A549 (cell line): ENCODE results near the gene SKOR1.

Source experiments
- EP300 ChIP-seq, 2 experiments: fragments of >200 bp; sonication (Bioruptor Twin); formaldehyde crosslinking; IDR thresholded peaks; 2 replicates in 1 of 2; 3 replicates in 1 of 2; pipeline ENCODE4 v1.6.1; 2016 to 2017
- ESRRA ChIP-seq: fragments of 150-350 bp; IDR thresholded peaks from 2 replicates; pipeline ENCODE4 v1.6.1; 2014; ENCODE audit warnings: mild to moderate bottlenecking, low read length, borderline replicate concordance
- HOXA7 ChIP-seq: fragments of 250-450 bp; sonication (Bioruptor Pico); IDR thresholded peaks from 2 replicates; pipeline ENCODE4 v1.5.0; 2020; ENCODE audit warnings: mild to moderate bottlenecking, moderate library complexity
- HOXB5 ChIP-seq: fragments of 250-450 bp; sonication (Bioruptor Pico); IDR thresholded peaks from 2 replicates; pipeline ENCODE4 v1.5.0; 2020; ENCODE audit warnings: mild to moderate bottlenecking, moderate library complexity
- KDM5A ChIP-seq: fragments of 200-600 bp; sonication (generic); IDR thresholded peaks from 2 replicates; pipeline ENCODE4 v1.6.1; 2016; ENCODE audit warnings: antibody characterized with exemption, mild to moderate bottlenecking
- MYC ChIP-seq: IDR thresholded peaks from 2 replicates; pipeline ENCODE4 v1.6.1; 2012; ENCODE audit warnings: mild to moderate bottlenecking, inconsistent platforms, low read length, improper control_type of control experiment, borderline replicate concordance
- NR3C1 ChIP-seq: fragments of >200 bp; sonication (Bioruptor Twin); formaldehyde crosslinking; IDR thresholded peaks from 3 replicates; pipeline ENCODE4 v1.6.1; 2017
- POLR2A ChIP-seq: IDR thresholded peaks from 2 replicates; pipeline ENCODE4 v1.6.1; 2012; ENCODE audit warnings: mild to moderate bottlenecking, low read length
- RFX5 ChIP-seq: fragments of 450-650 bp; IDR thresholded peaks from 2 replicates; pipeline ENCODE4 v1.7.1; 2014; ENCODE audit warnings: antibody characterized with exemption, mild to moderate bottlenecking, moderate library complexity
- ZFP36 ChIP-seq: fragments of 450-650 bp; IDR thresholded peaks from 2 replicates; pipeline ENCODE4 v1.6.1; 2014; ENCODE audit warnings: borderline replicate concordance; ENCODE audit not compliant: partially characterized antibody
- ZNF302 ChIP-seq: fragments of 250-450 bp; sonication (Bioruptor Pico); IDR thresholded peaks from 2 replicates; pipeline ENCODE4 v1.9.0; 2021; ENCODE audit warnings: inconsistent platforms, mild to moderate bottlenecking, moderate library complexity
- ZSCAN20 ChIP-seq: fragments of 250-450 bp; sonication (Bioruptor Pico); IDR thresholded peaks from 2 replicates; pipeline ENCODE4 v1.8.0; 2022; ENCODE audit warnings: mild to moderate bottlenecking, moderate library complexity
- TF ChIP-seq, protein P1 (sequence below): fragments of >200 bp; sonication (Bioruptor Twin); formaldehyde crosslinking; IDR thresholded peaks from 3 replicates; pipeline ENCODE4 v1.5.1; 2016
- TF ChIP-seq, protein P2 (sequence below): fragments of 150-350 bp; IDR thresholded peaks from 2 replicates; pipeline ENCODE4 v1.6.1; 2014; ENCODE audit warnings: low read depth, mild to moderate bottlenecking, low read length

DNA sequence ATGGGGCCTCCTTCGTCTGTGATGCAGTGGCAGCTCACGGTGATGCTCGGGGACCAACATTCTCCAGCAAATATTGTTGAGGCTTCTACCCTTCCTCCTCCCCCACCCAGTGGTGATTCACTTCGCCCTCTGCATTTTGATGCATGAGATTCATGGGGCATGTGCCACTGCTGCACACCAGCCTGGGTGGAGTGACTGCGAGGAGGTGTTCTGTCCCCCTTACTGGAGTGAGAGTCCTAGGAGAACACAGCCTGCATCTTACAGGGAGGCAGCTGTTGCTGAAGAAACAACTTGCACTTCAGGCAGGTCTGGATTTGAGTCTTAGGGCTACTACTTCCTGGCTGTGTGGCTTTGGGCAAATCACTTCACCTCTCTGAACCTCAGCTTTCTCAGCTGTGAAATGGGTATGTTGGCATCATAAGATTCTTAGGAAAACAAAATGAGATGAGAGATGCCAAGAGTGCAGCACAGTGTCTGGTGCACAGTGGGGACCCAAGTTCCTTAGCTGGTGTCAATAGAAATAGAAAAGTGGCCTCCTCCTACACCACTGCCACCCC, 10.2 kb upstream of the SKOR1 start:
- TF ChIP-seq, protein P1, sequence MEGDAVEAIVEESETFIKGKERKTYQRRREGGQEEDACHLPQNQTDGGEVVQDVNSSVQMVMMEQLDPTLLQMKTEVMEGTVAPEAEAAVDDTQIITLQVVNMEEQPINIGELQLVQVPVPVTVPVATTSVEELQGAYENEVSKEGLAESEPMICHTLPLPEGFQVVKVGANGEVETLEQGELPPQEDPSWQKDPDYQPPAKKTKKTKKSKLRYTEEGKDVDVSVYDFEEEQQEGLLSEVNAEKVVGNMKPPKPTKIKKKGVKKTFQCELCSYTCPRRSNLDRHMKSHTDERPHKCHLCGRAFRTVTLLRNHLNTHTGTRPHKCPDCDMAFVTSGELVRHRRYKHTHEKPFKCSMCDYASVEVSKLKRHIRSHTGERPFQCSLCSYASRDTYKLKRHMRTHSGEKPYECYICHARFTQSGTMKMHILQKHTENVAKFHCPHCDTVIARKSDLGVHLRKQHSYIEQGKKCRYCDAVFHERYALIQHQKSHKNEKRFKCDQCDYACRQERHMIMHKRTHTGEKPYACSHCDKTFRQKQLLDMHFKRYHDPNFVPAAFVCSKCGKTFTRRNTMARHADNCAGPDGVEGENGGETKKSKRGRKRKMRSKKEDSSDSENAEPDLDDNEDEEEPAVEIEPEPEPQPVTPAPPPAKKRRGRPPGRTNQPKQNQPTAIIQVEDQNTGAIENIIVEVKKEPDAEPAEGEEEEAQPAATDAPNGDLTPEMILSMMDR: no peak
- TF ChIP-seq KDM5A (no peak), POLR2A (no peak), MYC (no peak), HOXB5 (CRISPR knock-in tag) (no peak), ESRRA (no peak), EP300 (IDR thresholded peaks at IDR 0.05) (no peak), HOXA7 (CRISPR knock-in tag) (no peak), ZSCAN20 (CRISPR knock-in tag) (no peak), ZFP36 (no peak), ZNF302 (CRISPR knock-in tag) (no peak), RFX5 (no peak), NR3C1 (no peak)
- TF ChIP-seq, protein P2, sequence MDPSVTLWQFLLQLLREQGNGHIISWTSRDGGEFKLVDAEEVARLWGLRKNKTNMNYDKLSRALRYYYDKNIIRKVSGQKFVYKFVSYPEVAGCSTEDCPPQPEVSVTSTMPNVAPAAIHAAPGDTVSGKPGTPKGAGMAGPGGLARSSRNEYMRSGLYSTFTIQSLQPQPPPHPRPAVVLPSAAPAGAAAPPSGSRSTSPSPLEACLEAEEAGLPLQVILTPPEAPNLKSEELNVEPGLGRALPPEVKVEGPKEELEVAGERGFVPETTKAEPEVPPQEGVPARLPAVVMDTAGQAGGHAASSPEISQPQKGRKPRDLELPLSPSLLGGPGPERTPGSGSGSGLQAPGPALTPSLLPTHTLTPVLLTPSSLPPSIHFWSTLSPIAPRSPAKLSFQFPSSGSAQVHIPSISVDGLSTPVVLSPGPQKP: no peak
